Activated CD4-positive, alpha-beta T cell treated with anti-CD3 and anti-CD28 coated beads, Interleukin-2, Interleukin-6, amounts not matched to agents 100 ng/mL and 50 ng/mL, durations not matched to agents 16 hours and 8 hours (primary cell): Measurements from ENCODE around the gene SND1.

Experiments
- DNase-seq: peaks from one replicate; pipeline ENCODE4 v3.0.0-alpha.2; 2020

SND1 gene

GRCh38 chr7:128005759-128006159 is 353.8 kb downstream of the SND1 start:
- DNase-seq, result no peak

- no peak for DNase-seq
Observed at GRCh38 chr7:128006550-128007302, 354.7 kb downstream of the SND1 start.

- DNase-seq, result no peak
Observed at GRCh38 chr7:128007303-128007680, 355.3 kb downstream of the SND1 start.

- DNase-seq, result no peak
Observed at GRCh38 chr7:128008141-128008540, 356.1 kb downstream of the SND1 start.

- DNase-seq, result no peak
Observed at GRCh38 chr7:128008744-128009143, 356.8 kb downstream of the SND1 start.

GRCh38 chr7:128010391-128011127 is 358.6 kb downstream of the SND1 start:
- DNase-seq, result peak; percentile 5

- DNase-seq, result no peak
Observed at GRCh38 chr7:128011131-128011661, 359.2 kb downstream of the SND1 start.

- DNase-seq, result no peak
Observed at GRCh38 chr7:128014811-128015210, 362.8 kb downstream of the SND1 start.

GRCh38 chr7:128017460-128017859 is 365.5 kb downstream of the SND1 start:
- DNase-seq, result no peak

- no peak for DNase-seq
Observed at GRCh38 chr7:128017862-128018845, 366.2 kb downstream of the SND1 start.

GRCh38 chr7:128019288-128019687 is 367.3 kb downstream of the SND1 start:
- no peak for DNase-seq

GRCh38 chr7:128020159-128020558 is 368.2 kb downstream of the SND1 start:
- peak; percentile 31 for DNase-seq

GRCh38 chr7:128021366-128021765 is 369.4 kb downstream of the SND1 start:
- DNase-seq, result no peak

- no peak for DNase-seq
Observed at GRCh38 chr7:128022631-128023532, 370.9 kb downstream of the SND1 start.

- no peak for DNase-seq
Observed at GRCh38 chr7:128024151-128024550, 372.2 kb downstream of the SND1 start.

GRCh38 chr7:128025380-128025779 is 373.4 kb downstream of the SND1 start:
- no peak for DNase-seq

- no peak for DNase-seq
Observed at GRCh38 chr7:128025819-128026218, 373.8 kb downstream of the SND1 start.

GRCh38 chr7:128026551-128026950 is 374.6 kb downstream of the SND1 start:
- DNase-seq, result no peak

- no peak for DNase-seq
Observed at GRCh38 chr7:128027485-128027980, 375.5 kb downstream of the SND1 start.

- no peak for DNase-seq
Observed at GRCh38 chr7:128029405-128029995, 377.5 kb downstream of the SND1 start.

GRCh38 chr7:128030263-128030653 is 378.3 kb downstream of the SND1 start:
- DNase-seq, result no peak
